ENCODE results near the gene STK25.

DNA sequence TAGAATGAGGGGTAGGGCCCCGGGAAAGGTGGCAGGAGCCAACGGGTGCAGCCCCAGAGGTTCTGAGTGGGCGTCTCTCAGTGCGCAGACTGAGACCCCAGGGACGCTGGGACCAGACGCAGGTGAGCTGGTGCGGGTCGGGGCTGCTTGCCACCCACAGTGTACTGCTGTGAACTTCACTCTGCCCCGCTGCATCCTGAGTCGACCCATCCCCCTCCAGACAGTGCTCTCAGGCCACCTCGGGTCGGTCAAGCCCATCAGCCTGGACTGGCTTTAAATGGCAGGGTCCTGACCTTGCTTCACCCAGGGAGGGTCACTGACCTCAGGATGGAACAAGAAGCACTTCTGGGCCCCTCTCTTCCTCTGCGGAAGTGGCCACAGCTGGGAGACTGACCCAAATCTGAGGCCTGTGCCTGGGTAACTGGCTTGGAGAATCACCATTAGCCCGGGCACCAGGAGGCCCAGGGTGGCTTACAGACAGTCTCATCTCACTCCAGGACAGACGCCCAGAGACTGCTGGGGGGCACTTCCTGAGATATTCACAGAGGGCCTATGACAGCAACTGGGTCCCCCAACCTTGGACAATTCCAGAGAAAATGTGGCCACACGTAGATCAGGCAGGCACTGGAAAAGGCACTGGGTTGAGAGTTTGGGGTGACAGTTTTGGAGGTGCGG lies 26.5 kb upstream of the STK25 start:
- TF ChIP-seq, protein P1, sequence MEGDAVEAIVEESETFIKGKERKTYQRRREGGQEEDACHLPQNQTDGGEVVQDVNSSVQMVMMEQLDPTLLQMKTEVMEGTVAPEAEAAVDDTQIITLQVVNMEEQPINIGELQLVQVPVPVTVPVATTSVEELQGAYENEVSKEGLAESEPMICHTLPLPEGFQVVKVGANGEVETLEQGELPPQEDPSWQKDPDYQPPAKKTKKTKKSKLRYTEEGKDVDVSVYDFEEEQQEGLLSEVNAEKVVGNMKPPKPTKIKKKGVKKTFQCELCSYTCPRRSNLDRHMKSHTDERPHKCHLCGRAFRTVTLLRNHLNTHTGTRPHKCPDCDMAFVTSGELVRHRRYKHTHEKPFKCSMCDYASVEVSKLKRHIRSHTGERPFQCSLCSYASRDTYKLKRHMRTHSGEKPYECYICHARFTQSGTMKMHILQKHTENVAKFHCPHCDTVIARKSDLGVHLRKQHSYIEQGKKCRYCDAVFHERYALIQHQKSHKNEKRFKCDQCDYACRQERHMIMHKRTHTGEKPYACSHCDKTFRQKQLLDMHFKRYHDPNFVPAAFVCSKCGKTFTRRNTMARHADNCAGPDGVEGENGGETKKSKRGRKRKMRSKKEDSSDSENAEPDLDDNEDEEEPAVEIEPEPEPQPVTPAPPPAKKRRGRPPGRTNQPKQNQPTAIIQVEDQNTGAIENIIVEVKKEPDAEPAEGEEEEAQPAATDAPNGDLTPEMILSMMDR (IDR thresholded peaks at IDR 0.05; ENCODE audit: low read depth, low read length) = no peak
- TF ChIP-seq, protein P2, sequence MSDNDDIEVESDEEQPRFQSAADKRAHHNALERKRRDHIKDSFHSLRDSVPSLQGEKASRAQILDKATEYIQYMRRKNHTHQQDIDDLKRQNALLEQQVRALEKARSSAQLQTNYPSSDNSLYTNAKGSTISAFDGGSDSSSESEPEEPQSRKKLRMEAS (IDR thresholded peaks at IDR 0.05; ENCODE audit: low read depth, low read length) = no peak

All from NB4 (cell line).